SK-N-SH (cell line): Measurements from ENCODE around the gene FTO. TPM values are rescaled to one million over a fixed set of nuclear protein-coding genes. Genes with fewer than 3 reads are reported as not detected.

Source experiments
- CTCF ChIA-PET: fragments of 300-600, 350-600 bp; formaldehyde crosslinking; extraction: SDS; loops from one replicate; lab custom pipeline; 2021; lab: Yijun Ruan, JAX
- POLR2A ChIA-PET: fragments of 350-600 bp; sonication (Branson Sonifier 250); formaldehyde crosslinking; extraction: SDS; loops from one replicate; lab custom pipeline; 2020; ENCODE audit warnings: antibody characterized with exemption, inconsistent platforms; lab: Yijun Ruan, JAX
- DNase-seq: peaks from one replicate; pipeline ENCODE4 v3.0.0; 2012
- H2AFZ ChIP-seq: fragments of 200-600 bp; sonication (generic); 2 replicates; pipeline ENCODE4 v1.8.1; 2016; ENCODE audit warnings: antibody characterized with exemption, mild to moderate bottlenecking, low read depth
- H3F3A ChIP-seq: fragments of 200-600 bp; sonication (generic); replicated peaks from 2 replicates; pipeline ENCODE3; 2016; ENCODE audit warnings: antibody characterized with exemption, mild to moderate bottlenecking; ENCODE audit not compliant: insufficient read depth
- H3K27ac ChIP-seq, 2 experiments: fragments of 200-500 bp in 1 of 2; fragments of 200-600 bp in 1 of 2; sonication (Bioruptor generic) in 1 of 2; sonication (generic), shearing (Covaris generic) in 1 of 2; 2 replicates each; pipeline versions ENCODE4 v1.5.1 to v1.6.1; 2014 to 2016; ENCODE audit warnings: low read depth in 2 of 2, inconsistent platforms in 1 of 2, low read length in 1 of 2, mild to moderate bottlenecking in 1 of 2, mixed read lengths in 1 of 2
- H3K27me3 ChIP-seq: fragments of 200-600 bp; sonication (generic), shearing (Covaris generic); 2 replicates; pipeline ENCODE4 v1.6.1; 2016; ENCODE audit warnings: mixed run types; ENCODE audit not compliant: insufficient read depth
- H3K36me3 ChIP-seq, 2 experiments: fragments of 200-500 bp in 1 of 2; fragments of 200-600 bp in 1 of 2; sonication (Bioruptor generic) in 1 of 2; sonication (generic) in 1 of 2; replicated peaks in 1 of 2; 2 replicates each; pipeline versions ENCODE3 to v1.5.1; 2014 to 2016; ENCODE audit warnings: low read length in 1 of 2, mild to moderate bottlenecking in 1 of 2; ENCODE audit not compliant: insufficient read depth in 2 of 2, control insufficient read depth in 1 of 2
- H3K4me1 ChIP-seq, 2 experiments: fragments of 200-500 bp in 1 of 2; fragments of 200-600 bp in 1 of 2; sonication (Bioruptor generic) in 1 of 2; sonication (generic), shearing (Covaris generic) in 1 of 2; 2 replicates each; pipeline versions ENCODE4 v1.5.1 to v1.6.1; 2014 to 2016; ENCODE audit warnings: low read depth in 1 of 2, low read length in 1 of 2, mixed run types in 1 of 2; ENCODE audit not compliant: insufficient read depth in 2 of 2, control insufficient read depth in 1 of 2
- H3K4me2 ChIP-seq: fragments of 200-600 bp; sonication (generic), shearing (Covaris generic); 2 replicates; pipeline ENCODE4 v1.6.1; 2017; ENCODE audit warnings: mixed run types
- H3K4me3 ChIP-seq, 2 experiments: fragments of 200-500 bp in 1 of 2; fragments of 200-600 bp in 1 of 2; sonication (Bioruptor generic) in 1 of 2; sonication (generic), shearing (Covaris generic) in 1 of 2; 2 replicates each; pipeline versions ENCODE4 v1.5.1 to v1.8.1; 2014 to 2016; ENCODE audit warnings: low read depth in 2 of 2, inconsistent platforms in 1 of 2, low read length in 1 of 2, mild to moderate bottlenecking in 1 of 2, mixed read lengths in 1 of 2, moderate library complexity in 1 of 2
- H3K79me2 ChIP-seq: fragments of 200-600 bp; sonication (generic); 2 replicates; pipeline ENCODE4 v1.8.1; 2017; ENCODE audit warnings: mild to moderate bottlenecking; ENCODE audit not compliant: insufficient read depth
- H3K9ac ChIP-seq: fragments of 200-600 bp; sonication (generic); 2 replicates; pipeline ENCODE4 v1.6.1; 2017; ENCODE audit warnings: mixed run types
- H3K9me2 ChIP-seq: fragments of 200-600 bp; sonication (generic); 2 replicates; pipeline ENCODE4 v1.6.1; 2017; ENCODE audit warnings: mixed run types
- H3K9me3 ChIP-seq: fragments of 200-600 bp; sonication (generic); 2 replicates; pipeline ENCODE4 v1.6.1; 2017; ENCODE audit warnings: mixed run types, mild to moderate bottlenecking, moderate library complexity
- H4K20me1 ChIP-seq: fragments of 200-600 bp; sonication (generic); 2 replicates; pipeline ENCODE4 v1.6.1; 2017; ENCODE audit warnings: mild to moderate bottlenecking, mixed run types; ENCODE audit not compliant: insufficient read depth
- CTCF ChIP-seq: fragments of 200-600 bp; sonication (generic); IDR thresholded peaks from 2 replicates; pipeline ENCODE4 v1.6.1; 2017; ENCODE audit warnings: antibody characterized with exemption, mild to moderate bottlenecking, moderate library complexity
- EP300 ChIP-seq, 2 experiments: IDR thresholded peaks; 2 replicates each; pipeline versions ENCODE4 v1.4.0 to v1.6.1; 2012; ENCODE audit warnings: borderline replicate concordance in 1 of 2, low read depth in 1 of 2, low read length in 1 of 2
- EZH2phosphoT487 ChIP-seq: fragments of 200-600 bp; sonication (generic); IDR thresholded peaks from 2 replicates; pipeline ENCODE4 v1.6.1; 2017; ENCODE audit warnings: low read depth, mixed run types, mild to moderate bottlenecking, antibody characterized with exemption, moderate library complexity, borderline replicate concordance
- FOXM1 ChIP-seq: IDR thresholded peaks from 2 replicates; pipeline ENCODE4 v1.4.0; 2012; ENCODE audit warnings: low read depth, mild to moderate bottlenecking
- GABPA ChIP-seq: IDR thresholded peaks from 2 replicates; pipeline ENCODE4 v1.4.0; 2012; ENCODE audit warnings: low read depth, mild to moderate bottlenecking
- MEF2A ChIP-seq: IDR thresholded peaks from 2 replicates; pipeline ENCODE4 v1.4.0; 2012; ENCODE audit warnings: low read depth, borderline replicate concordance
- MXI1 ChIP-seq: IDR thresholded peaks from 2 replicates; pipeline ENCODE4 v1.6.1; 2012; ENCODE audit warnings: mild to moderate bottlenecking, low read depth, low read length, improper control_type of control experiment
- NFIC ChIP-seq: IDR thresholded peaks from 2 replicates; pipeline ENCODE4 v1.4.0; 2012; ENCODE audit warnings: borderline replicate concordance
- RCOR1 ChIP-seq: fragments of 150-350 bp; IDR thresholded peaks from 2 replicates; pipeline ENCODE4 v1.6.1; 2017; ENCODE audit warnings: antibody characterized with exemption, low read length
- RFX5 ChIP-seq: IDR thresholded peaks from 2 replicates; pipeline ENCODE4 v1.6.1; 2012; ENCODE audit warnings: mild to moderate bottlenecking, improper control_type of control experiment, low read length
- RXRA ChIP-seq: IDR thresholded peaks from 2 replicates; pipeline ENCODE4 v1.4.0; 2012; ENCODE audit warnings: low read depth, mild to moderate bottlenecking, borderline replicate concordance
- SMC3 ChIP-seq: IDR thresholded peaks from 2 replicates; pipeline ENCODE4 v1.6.1; 2012; ENCODE audit warnings: low read depth, low read length, improper control_type of control experiment
- TCF12 ChIP-seq: IDR thresholded peaks from 2 replicates; pipeline ENCODE4 v1.4.0; 2012
- TEAD4 ChIP-seq: IDR thresholded peaks from 2 replicates; pipeline ENCODE4 v1.4.0; 2012; ENCODE audit warnings: mild to moderate bottlenecking, borderline replicate concordance; ENCODE audit not compliant: insufficient read depth
- YY1 ChIP-seq: IDR thresholded peaks from 2 replicates; pipeline ENCODE4 v1.4.0; 2012; ENCODE audit warnings: low read depth, mild to moderate bottlenecking
- WGBS: methylation state at CpG from one replicate; pipeline ENCODE4 v1.1.6; 2017; ENCODE audit warnings: low lambda C conversion rate; 5-methylcytosine and 5-hydroxymethylcytosine counted together
- polyA plus RNA-seq, 3 experiments: library from polyadenylated mRNA; depleted of rRNA; stranded (reverse); fragments of >200 nt; gene quantifications; 2 replicates each; pipeline ENCODE4 v1.2.3, GENCODE V29; 2012
- TF ChIP-seq, protein P1 (sequence below): IDR thresholded peaks from 2 replicates; pipeline ENCODE4; 2012
- TF ChIP-seq, protein P2 (sequence below): fragments of 150-350 bp; IDR thresholded peaks from 2 replicates; pipeline ENCODE4 v1.6.1; 2016; ENCODE audit warnings: mild to moderate bottlenecking, low read depth, low read length

FTO gene
- polyA plus RNA-seq, 1 of the 3 experiments (the other 2 are of a cell fraction) = 41.2 TPM

DNA sequence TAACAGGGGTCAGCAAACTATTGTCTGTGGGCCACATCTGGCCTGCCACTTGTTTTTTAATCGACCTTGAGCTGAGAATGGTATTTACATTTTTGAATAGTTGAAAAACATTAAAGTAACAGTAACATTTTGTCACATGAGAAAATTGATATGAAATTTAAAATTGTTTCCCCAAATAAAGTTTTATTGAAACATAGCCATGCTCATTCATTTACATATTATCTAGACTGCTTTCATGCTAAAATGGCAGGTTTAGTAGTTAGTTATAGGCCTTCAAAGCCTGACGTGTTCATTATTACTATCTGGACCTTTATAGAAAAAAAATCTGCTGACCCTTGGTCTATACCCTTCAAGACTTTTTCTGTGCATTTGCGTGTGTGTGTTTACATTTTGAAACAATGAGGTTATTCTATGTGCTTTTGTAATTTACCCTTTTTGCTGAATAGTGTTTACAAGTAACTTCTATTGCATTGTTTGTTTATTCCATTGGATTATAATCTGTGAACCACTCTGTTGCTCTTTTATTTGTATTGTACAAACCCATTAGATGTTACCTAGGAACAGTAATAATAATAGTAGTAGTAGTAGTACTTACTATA lies 37.1 kb downstream of the FTO start:
- 69% methylated on average over 3 of the region's 3 CpGs for WGBS
- no peak overlapping the region for H3K4me2 ChIP-seq
- DNase-seq = no peak
- H3K4me1 ChIP-seq = peaks cover 0 to 16% of the 10 kb centered on the region in 2 experiments; a peak in 2 of 4 replicates
- H3F3A ChIP-seq = no peaks in the 10 kb centered on the region
- no peak overlapping the region for H3K4me3 ChIP-seq
- H3K79me2 ChIP-seq = peaks cover 49% of the 10 kb centered on the region
- H2AFZ ChIP-seq = no peak overlapping the region
- no peaks in the 10 kb centered on the region for H3K9me3 ChIP-seq
- no peaks in the 10 kb centered on the region for H3K27me3 ChIP-seq
- H3K9ac ChIP-seq = no peak overlapping the region
- ChIA-PET POLR2A (interaction anchor here (0.5 kb wide), 1 partner anchor 237 kb away, joined by 3 read pairs; no protein-coding TSS in a partner anchor), CTCF (interaction anchor here (1.0 to 2.0 kb wide), 4 partner anchors 11 to 191 kb away, joined by 3 to 8 read pairs (median 4); no protein-coding TSS in a partner anchor)
- no peaks in the 10 kb centered on the region for H3K9me2 ChIP-seq
- TF ChIP-seq GABPA = no peak
- no peak for TF ChIP-seq NFIC
- peaks cover 10% of the 10 kb centered on the region for H4K20me1 ChIP-seq
- no peak overlapping the region for H3K27ac ChIP-seq
- H3K36me3 ChIP-seq = no peaks in the 10 kb centered on the region

GRCh38 chr16:53741546-53741945 lies 37.6 kb downstream of the FTO start:
- no peak overlapping the region for H3K27ac ChIP-seq
- H3K79me2 ChIP-seq = peaks cover 49% of the 10 kb centered on the region
- no peak for DNase-seq
- H3K9me2 ChIP-seq = no peaks in the 10 kb centered on the region
- no peaks in the 10 kb centered on the region for H3K9me3 ChIP-seq
- H3K36me3 ChIP-seq = peaks cover 0 to 3% of the 10 kb centered on the region in 2 experiments
- no peak overlapping the region for H2AFZ ChIP-seq
- H3K9ac ChIP-seq = no peak overlapping the region
- no peaks in the 10 kb centered on the region for H3K27me3 ChIP-seq
- no peak overlapping the region for H3K4me3 ChIP-seq
- CTCF ChIA-PET = interaction anchor here (1.0 to 2.0 kb wide), 2 partner anchors 12 to 22 kb away, joined by 4 to 8 read pairs; no protein-coding TSS in a partner anchor
- POLR2A ChIA-PET = interaction anchor here (0.5 kb wide), 1 partner anchor 237 kb away, joined by 3 read pairs; no protein-coding TSS in a partner anchor
- H3K4me2 ChIP-seq = no peak overlapping the region
- H3K4me1 ChIP-seq = peaks cover 0 to 19% of the 10 kb centered on the region in 2 experiments; a peak in 2 of 4 replicates
- peaks cover 3% of the 10 kb centered on the region for H3F3A ChIP-seq
- no peak for TF ChIP-seq EP300 (IDR thresholded peaks at IDR 0.05; ENCODE audit: borderline replicate concordance in 1 of 2, low read depth in 1 of 2, low read length in 1 of 2)
- TF ChIP-seq, protein P1, sequence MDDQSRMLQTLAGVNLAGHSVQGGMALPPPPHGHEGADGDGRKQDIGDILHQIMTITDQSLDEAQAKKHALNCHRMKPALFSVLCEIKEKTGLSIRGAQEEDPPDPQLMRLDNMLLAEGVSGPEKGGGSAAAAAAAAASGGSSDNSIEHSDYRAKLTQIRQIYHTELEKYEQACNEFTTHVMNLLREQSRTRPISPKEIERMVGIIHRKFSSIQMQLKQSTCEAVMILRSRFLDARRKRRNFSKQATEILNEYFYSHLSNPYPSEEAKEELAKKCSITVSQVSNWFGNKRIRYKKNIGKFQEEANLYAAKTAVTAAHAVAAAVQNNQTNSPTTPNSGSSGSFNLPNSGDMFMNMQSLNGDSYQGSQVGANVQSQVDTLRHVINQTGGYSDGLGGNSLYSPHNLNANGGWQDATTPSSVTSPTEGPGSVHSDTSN = no peak
- TF ChIP-seq SMC3 = no peak
- TF ChIP-seq, protein P2, sequence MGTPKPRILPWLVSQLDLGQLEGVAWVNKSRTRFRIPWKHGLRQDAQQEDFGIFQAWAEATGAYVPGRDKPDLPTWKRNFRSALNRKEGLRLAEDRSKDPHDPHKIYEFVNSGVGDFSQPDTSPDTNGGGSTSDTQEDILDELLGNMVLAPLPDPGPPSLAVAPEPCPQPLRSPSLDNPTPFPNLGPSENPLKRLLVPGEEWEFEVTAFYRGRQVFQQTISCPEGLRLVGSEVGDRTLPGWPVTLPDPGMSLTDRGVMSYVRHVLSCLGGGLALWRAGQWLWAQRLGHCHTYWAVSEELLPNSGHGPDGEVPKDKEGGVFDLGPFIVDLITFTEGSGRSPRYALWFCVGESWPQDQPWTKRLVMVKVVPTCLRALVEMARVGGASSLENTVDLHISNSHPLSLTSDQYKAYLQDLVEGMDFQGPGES = no peak
- no peak for TF ChIP-seq RXRA
- TF ChIP-seq EZH2phosphoT487 = no peak
- no peak for TF ChIP-seq NFIC
- no peak for TF ChIP-seq MXI1
- TF ChIP-seq RCOR1 = no peak
- TF ChIP-seq GABPA = no peak
- TF ChIP-seq FOXM1 = no peak
- no peak for TF ChIP-seq YY1
- no peak for TF ChIP-seq RFX5
- TF ChIP-seq CTCF = no peak
- TF ChIP-seq TCF12 = no peak
- no peak for TF ChIP-seq TEAD4
- TF ChIP-seq MEF2A = no peak
- WGBS = 96% methylated on average over 2 of the region's 2 CpGs
- peaks cover 10% of the 10 kb centered on the region for H4K20me1 ChIP-seq
